Measurements from ENCODE around the gene HRH1. TPM values are rescaled to one million over a fixed set of nuclear protein-coding genes. Genes with fewer than 3 reads are reported as not detected.

HRH1 gene
- total RNA-seq, 4 donors from 2014 or later: 10.9 to 12.2 (median 11.4) TPM

GRCh38 chr3:11304175-11304574 lies 149.9 kb downstream of the HRH1 start:
- peaks cover 64% of the 10 kb centered on the region for H3K36me3 ChIP-seq

GRCh38 chr3:11305509-11305908 lies 151.2 kb downstream of the HRH1 start:
- H3K27ac ChIP-seq: no peak overlapping the region
- 60% methylated on average over 1 of the region's 1 CpG for WGBS
- no peak for TF ChIP-seq EP300 (IDR thresholded peaks at IDR 0.05)
- TF ChIP-seq POLR2AphosphoS5 (IDR thresholded peaks at IDR 0.05): no peak
- TF ChIP-seq POLR2A (IDR thresholded peaks at IDR 0.05): no peak
- TF ChIP-seq, protein P1, sequence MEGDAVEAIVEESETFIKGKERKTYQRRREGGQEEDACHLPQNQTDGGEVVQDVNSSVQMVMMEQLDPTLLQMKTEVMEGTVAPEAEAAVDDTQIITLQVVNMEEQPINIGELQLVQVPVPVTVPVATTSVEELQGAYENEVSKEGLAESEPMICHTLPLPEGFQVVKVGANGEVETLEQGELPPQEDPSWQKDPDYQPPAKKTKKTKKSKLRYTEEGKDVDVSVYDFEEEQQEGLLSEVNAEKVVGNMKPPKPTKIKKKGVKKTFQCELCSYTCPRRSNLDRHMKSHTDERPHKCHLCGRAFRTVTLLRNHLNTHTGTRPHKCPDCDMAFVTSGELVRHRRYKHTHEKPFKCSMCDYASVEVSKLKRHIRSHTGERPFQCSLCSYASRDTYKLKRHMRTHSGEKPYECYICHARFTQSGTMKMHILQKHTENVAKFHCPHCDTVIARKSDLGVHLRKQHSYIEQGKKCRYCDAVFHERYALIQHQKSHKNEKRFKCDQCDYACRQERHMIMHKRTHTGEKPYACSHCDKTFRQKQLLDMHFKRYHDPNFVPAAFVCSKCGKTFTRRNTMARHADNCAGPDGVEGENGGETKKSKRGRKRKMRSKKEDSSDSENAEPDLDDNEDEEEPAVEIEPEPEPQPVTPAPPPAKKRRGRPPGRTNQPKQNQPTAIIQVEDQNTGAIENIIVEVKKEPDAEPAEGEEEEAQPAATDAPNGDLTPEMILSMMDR (IDR thresholded peaks at IDR 0.05): no peak
- peaks cover 10% of the 10 kb centered on the region for H3K4me1 ChIP-seq
- no peak for DNase-seq (ENCODE audit: low spot score in 2 of 2)
- H3K36me3 ChIP-seq: peaks cover 65% of the 10 kb centered on the region
- no peak overlapping the region for H3K4me3 ChIP-seq
- H3K9me3 ChIP-seq: no peaks in the 10 kb centered on the region
- H3K27me3 ChIP-seq: no peaks in the 10 kb centered on the region

More at GRCh38 chr3:11304175-11304574, 149.9 kb downstream of the HRH1 start:
- Histone ChIP-seq H3K27ac (no peak overlapping the region), H3K4me3 (no peak overlapping the region), H3K4me1 (peaks cover 10% of the 10 kb centered on the region), H3K27me3 (no peaks in the 10 kb centered on the region), H3K9me3 (no peaks in the 10 kb centered on the region)
- no peak for TF ChIP-seq POLR2AphosphoS5 (IDR thresholded peaks at IDR 0.05)
- TF ChIP-seq, protein P1 (IDR thresholded peaks at IDR 0.05): no peak
- no peak for TF ChIP-seq POLR2A (IDR thresholded peaks at IDR 0.05)
- no peak for TF ChIP-seq EP300 (IDR thresholded peaks at IDR 0.05)
- WGBS: 93% methylated on average over 6 of the region's 6 CpGs
- DNase-seq (ENCODE audit: low spot score in 2 of 2): no peak

DNA sequence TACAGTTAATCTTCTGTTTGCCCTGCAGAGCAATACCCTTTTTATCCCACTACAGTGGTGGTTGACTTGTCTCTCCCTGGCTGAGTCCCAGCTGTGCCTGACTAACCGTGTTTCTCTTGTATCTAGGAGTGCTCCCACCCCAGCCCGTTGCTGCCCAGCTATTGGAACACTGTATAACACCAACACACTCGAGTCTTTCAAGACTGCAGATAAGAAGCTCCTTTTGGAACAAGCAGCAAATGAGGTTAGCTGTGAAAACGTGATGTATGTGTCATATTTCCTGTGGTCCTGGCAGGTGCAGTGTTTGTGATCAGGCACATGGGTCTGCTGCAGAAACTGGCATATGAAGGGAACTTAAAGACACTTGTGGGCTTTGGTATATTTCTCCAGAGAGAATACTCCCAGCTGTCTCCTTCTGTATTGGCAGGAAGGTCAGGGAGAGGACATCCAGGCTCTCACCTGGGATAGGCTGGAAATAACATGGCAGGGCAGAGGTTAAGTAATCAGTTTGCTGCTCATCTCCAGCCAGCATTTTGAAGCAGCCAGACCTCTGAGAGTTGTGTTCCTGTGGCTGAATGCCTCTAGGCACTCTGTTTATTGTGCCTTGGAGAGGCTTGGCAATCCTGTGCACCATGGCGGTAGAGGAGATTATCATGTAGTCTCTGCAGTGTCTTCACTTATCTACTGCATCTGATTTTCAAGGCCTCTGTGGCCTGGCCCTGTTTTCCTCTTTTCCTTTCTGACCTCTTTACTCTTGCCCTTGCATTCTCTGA lies 152.7 kb downstream of the HRH1 start:
- 56% methylated on average over 5 of the region's 5 CpGs for WGBS
- no peaks in the 10 kb centered on the region for H3K9me3 ChIP-seq
- DNase-seq (ENCODE audit: low spot score in 2 of 2): no peak
- no peak overlapping the region for H3K4me3 ChIP-seq
- H3K27ac ChIP-seq: no peak overlapping the region
- H3K36me3 ChIP-seq: peaks cover 74% of the 10 kb centered on the region
- H3K27me3 ChIP-seq: no peaks in the 10 kb centered on the region
- TF ChIP-seq EP300 (IDR thresholded peaks at IDR 0.05) (no peak), POLR2AphosphoS5 (IDR thresholded peaks at IDR 0.05) (no peak), POLR2A (IDR thresholded peaks at IDR 0.05) (no peak)
- TF ChIP-seq, protein P1 (IDR thresholded peaks at IDR 0.05): no peak
- H3K4me1 ChIP-seq: peaks cover 10% of the 10 kb centered on the region

DNA sequence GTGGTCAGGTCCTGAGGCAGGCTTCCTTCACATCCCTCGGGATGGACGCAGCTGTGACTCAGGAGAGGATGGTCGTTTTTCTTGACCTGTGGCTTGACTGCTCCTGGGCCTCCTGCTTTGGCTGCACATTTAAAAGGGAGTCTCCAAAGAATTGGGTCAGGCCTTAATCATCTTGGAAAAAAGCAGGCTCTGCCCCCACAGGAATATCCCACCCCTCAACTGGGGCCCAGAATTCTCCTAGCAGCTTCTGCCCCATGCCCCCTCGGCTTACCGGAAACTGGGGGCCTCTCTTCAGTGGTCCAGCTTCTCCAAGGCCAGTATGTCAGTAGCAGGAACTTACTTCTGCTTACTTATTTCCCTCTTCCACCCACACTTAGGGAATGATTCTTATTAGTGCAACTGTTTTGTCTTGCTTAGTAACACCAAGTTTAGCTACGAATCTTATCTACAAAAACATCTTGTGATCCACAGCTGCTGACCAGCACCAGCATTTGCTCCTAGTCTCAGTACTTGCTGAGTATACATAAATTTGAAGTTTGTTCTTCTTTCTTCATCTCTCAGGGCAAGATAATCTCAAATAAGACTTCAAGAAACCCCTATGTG lies 153.6 kb downstream of the HRH1 start:
- Histone ChIP-seq H3K27me3 (no peaks in the 10 kb centered on the region), H3K4me1 (peaks cover 10% of the 10 kb centered on the region), H3K36me3 (peaks cover 75% of the 10 kb centered on the region), H3K9me3 (no peaks in the 10 kb centered on the region), H3K27ac (peak overlapping the region; percentile 10), H3K4me3 (no peak overlapping the region)
- DNase-seq (ENCODE audit: low spot score in 2 of 2): no peak
- WGBS: 75% methylated on average over 6 of the region's 6 CpGs
- TF ChIP-seq POLR2A (IDR thresholded peaks at IDR 0.05): no peak
- TF ChIP-seq, protein P1 (IDR thresholded peaks at IDR 0.05): no peak
- TF ChIP-seq EP300 (IDR thresholded peaks at IDR 0.05): no peak
- TF ChIP-seq POLR2AphosphoS5 (IDR thresholded peaks at IDR 0.05): no peak

GRCh38 chr3:11310258-11310657 lies 156.0 kb downstream of the HRH1 start:
- Histone ChIP-seq H3K4me3 (no peak overlapping the region), H3K27ac (no peak overlapping the region), H3K36me3 (peaks cover 94% of the 10 kb centered on the region), H3K27me3 (no peaks in the 10 kb centered on the region), H3K4me1 (peaks cover 10% of the 10 kb centered on the region), H3K9me3 (no peaks in the 10 kb centered on the region)
- no peak for DNase-seq (ENCODE audit: low spot score in 2 of 2)
- TF ChIP-seq POLR2AphosphoS5 (IDR thresholded peaks at IDR 0.05): no peak
- TF ChIP-seq EP300 (IDR thresholded peaks at IDR 0.05): no peak
- TF ChIP-seq, protein P1 (IDR thresholded peaks at IDR 0.05): no peak
- TF ChIP-seq POLR2A (IDR thresholded peaks at IDR 0.05): no peak
- WGBS: 74% methylated on average over 5 of the region's 5 CpGs
